GM19035 (cell line): ENCODE data around the gene HSF5.
"Not testable (repeated sequence)": the region's sequence is repeated elsewhere in the genome, so short reads cannot be mapped to it uniquely, and the experiment has no call there.

Experiments used
- ATAC-seq: cut with Tn5 transposase; IDR thresholded peaks from one replicate; pipeline ENCODE4 v1.9.1; 2021; ENCODE audit not compliant: unreplicated experiment

The HSF5 gene

GRCh38 chr17:58415371-58416055, 72.7 kb downstream of the HSF5 start:
- ATAC-seq: no peak

GRCh38 chr17:58414596-58414997, 73.6 kb downstream of the HSF5 start:
- no peak for ATAC-seq

- no peak for ATAC-seq
Measured at GRCh38 chr17:58413684-58414083, 74.5 kb downstream of the HSF5 start.

- ATAC-seq: no peak
Measured at GRCh38 chr17:58412961-58413586, 75.1 kb downstream of the HSF5 start.

- ATAC-seq: no peak
Measured at GRCh38 chr17:58412064-58412703, 76.0 kb downstream of the HSF5 start.

GRCh38 chr17:58411408-58411894, 76.8 kb downstream of the HSF5 start:
- ATAC-seq: no peak

GRCh38 chr17:58410714-58411407, 77.3 kb downstream of the HSF5 start:
- no peak for ATAC-seq

GRCh38 chr17:58409432-58409831, 78.8 kb downstream of the HSF5 start:
- ATAC-seq: no peak

- no peak for ATAC-seq
Measured at GRCh38 chr17:58403311-58403710, 84.9 kb downstream of the HSF5 start.

- no peak for ATAC-seq
Measured at GRCh38 chr17:58402679-58403078, 85.5 kb downstream of the HSF5 start.

- ATAC-seq: no peak
Measured at GRCh38 chr17:58402047-58402446, 86.2 kb downstream of the HSF5 start.

- ATAC-seq: no peak
Measured at GRCh38 chr17:58401287-58401686, 86.9 kb downstream of the HSF5 start.

- no peak for ATAC-seq
Measured at GRCh38 chr17:58400826-58401225, 87.4 kb downstream of the HSF5 start.

- ATAC-seq: no peak
Measured at GRCh38 chr17:58399974-58400373, 88.2 kb downstream of the HSF5 start.

GRCh38 chr17:58398574-58399266, 89.5 kb downstream of the HSF5 start:
- no peak for ATAC-seq

- not testable (repeated sequence) for ATAC-seq
Measured at GRCh38 chr17:58397421-58397820, 90.8 kb downstream of the HSF5 start.

- no peak for ATAC-seq
Measured at GRCh38 chr17:58396173-58396572, 92.0 kb downstream of the HSF5 start.

- ATAC-seq: no peak
Measured at GRCh38 chr17:58394534-58395223, 93.5 kb downstream of the HSF5 start.

GRCh38 chr17:58391302-58391984, 96.8 kb downstream of the HSF5 start:
- ATAC-seq: no peak

GRCh38 chr17:58390884-58391283, 97.3 kb downstream of the HSF5 start:
- ATAC-seq: no peak
